Stimulated activated CD8-positive, alpha-beta memory T cell treated with anti-CD3 and anti-CD28 coated beads, Interleukin-4, amount 100 ng/mL, for 48 hours (primary cell): ENCODE data around the gene FOXL2.
"Not testable (repeated sequence)": the region's sequence is repeated elsewhere in the genome, so short reads cannot be mapped to it uniquely, and the experiment has no call there.

ENCODE experiments used
- DNase-seq: peaks from one replicate; pipeline ENCODE4 v3.0.0-alpha.2; 2020

Gene FOXL2

GRCh38 chr3:138923531-138923994 is 23.4 kb downstream of the FOXL2 start:
- DNase-seq, result peak; percentile 94

GRCh38 chr3:138922400-138922799 is 24.5 kb downstream of the FOXL2 start:
- not testable (repeated sequence) for DNase-seq

GRCh38 chr3:138921316-138922292 is 25.3 kb downstream of the FOXL2 start:
- no peak for DNase-seq

- DNase-seq, result no peak
These were observed 27.6 kb downstream of the FOXL2 start for GRCh38 chr3:138919325-138919724.

- DNase-seq, result no peak
These were observed 30.1 kb downstream of the FOXL2 start for GRCh38 chr3:138916824-138917223.

- DNase-seq, result peak; percentile 91
These were observed 31.1 kb downstream of the FOXL2 start for GRCh38 chr3:138915503-138916498.

- DNase-seq, result no peak
These were observed 32.0 kb downstream of the FOXL2 start for GRCh38 chr3:138914870-138915502.

GRCh38 chr3:138913766-138914165 is 33.2 kb downstream of the FOXL2 start:
- DNase-seq, result no peak

GRCh38 chr3:138912237-138912636 is 34.7 kb downstream of the FOXL2 start:
- no peak for DNase-seq

- DNase-seq, result no peak
These were observed 35.3 kb downstream of the FOXL2 start for GRCh38 chr3:138911621-138912020.

GRCh38 chr3:138909904-138910303 is 37.0 kb downstream of the FOXL2 start:
- no peak for DNase-seq

GRCh38 chr3:138908846-138909245 is 38.1 kb downstream of the FOXL2 start:
- DNase-seq, result no peak

- no peak for DNase-seq
These were observed 39.4 kb downstream of the FOXL2 start for GRCh38 chr3:138907539-138907938.

- DNase-seq, result no peak
These were observed 44.8 kb downstream of the FOXL2 start for GRCh38 chr3:138902171-138902570.

GRCh38 chr3:138901567-138901966 is 45.4 kb downstream of the FOXL2 start:
- no peak for DNase-seq

- DNase-seq, result no peak
These were observed 47.5 kb downstream of the FOXL2 start for GRCh38 chr3:138899351-138899991.

- DNase-seq, result no peak
These were observed 48.2 kb downstream of the FOXL2 start for GRCh38 chr3:138898708-138899107.

- no peak for DNase-seq
These were observed 48.6 kb downstream of the FOXL2 start for GRCh38 chr3:138898301-138898700.
